ENCODE results near the gene AFDN.

AFDN gene

DNA sequence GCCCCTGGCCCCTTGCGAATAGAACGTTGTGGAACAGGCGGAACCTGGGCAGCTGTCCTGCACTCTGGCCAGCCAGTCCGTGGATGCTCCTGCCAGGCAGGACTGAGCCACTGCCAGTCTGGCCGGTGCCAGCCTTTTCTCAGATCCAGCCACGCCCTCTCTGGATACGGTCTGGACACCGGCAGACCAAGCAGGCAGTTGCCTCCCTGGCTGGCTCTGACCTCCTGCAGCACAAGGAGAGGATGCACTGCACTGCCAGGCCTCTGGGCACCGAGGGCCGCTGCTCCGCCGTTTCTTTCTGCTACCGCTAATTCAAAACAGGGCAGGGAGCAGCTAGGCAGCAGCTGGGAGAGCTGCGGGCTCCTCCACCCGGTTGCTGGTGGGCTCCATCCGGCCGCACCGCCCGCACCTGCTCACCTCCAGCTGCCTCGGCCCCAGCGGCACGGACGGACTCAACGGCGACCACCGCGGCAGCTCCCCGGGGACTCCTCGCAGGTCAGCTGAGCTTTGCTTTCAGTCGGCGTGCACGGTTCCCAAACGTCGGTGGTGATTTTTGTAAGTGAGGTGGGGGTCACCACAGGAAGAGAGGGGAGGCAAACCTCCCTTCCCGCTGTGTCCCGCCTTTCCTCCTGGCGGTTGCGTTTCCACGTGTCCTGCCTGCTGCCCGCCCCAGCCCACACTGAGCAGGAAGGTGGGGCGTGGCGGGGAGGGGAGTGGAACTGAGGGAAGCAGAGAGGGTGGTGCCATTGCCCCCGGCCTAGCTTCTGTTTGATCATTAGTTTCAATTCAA, 30.3 kb upstream of the AFDN start:
- DNase-seq (ENCODE audit: low spot score): no peak

DNA sequence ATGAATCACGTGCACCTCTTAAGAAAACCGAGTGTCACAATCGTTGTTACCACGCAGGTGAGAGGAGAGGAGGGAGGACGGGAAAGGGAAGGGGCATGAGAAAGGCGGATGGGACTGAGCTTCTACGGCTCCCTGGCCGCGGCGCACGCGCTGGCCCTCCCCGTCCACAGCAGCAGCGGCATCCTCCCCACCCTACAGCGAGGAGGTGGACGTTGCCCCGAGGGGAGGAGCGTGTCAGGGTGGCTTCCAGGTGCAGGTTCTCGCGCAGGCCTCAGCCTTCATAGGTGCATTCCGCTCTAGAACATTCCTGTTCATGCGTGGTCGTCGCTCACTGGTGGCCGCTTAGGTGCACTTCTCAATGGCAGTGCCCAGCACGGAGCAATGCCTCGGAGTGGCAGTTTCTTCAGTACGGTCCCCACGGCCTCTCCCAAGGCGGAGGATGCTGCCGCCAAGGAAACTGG, 29.7 kb upstream of the AFDN start:
- DNase-seq (ENCODE audit: low spot score): no peak

- no peak for DNase-seq (ENCODE audit: low spot score)
These were observed 29.0 kb upstream of the AFDN start for GRCh38 chr6:167797476-167798265.

GRCh38 chr6:167798453-167798852, 28.3 kb upstream of the AFDN start:
- DNase-seq (ENCODE audit: low spot score): no peak

DNA sequence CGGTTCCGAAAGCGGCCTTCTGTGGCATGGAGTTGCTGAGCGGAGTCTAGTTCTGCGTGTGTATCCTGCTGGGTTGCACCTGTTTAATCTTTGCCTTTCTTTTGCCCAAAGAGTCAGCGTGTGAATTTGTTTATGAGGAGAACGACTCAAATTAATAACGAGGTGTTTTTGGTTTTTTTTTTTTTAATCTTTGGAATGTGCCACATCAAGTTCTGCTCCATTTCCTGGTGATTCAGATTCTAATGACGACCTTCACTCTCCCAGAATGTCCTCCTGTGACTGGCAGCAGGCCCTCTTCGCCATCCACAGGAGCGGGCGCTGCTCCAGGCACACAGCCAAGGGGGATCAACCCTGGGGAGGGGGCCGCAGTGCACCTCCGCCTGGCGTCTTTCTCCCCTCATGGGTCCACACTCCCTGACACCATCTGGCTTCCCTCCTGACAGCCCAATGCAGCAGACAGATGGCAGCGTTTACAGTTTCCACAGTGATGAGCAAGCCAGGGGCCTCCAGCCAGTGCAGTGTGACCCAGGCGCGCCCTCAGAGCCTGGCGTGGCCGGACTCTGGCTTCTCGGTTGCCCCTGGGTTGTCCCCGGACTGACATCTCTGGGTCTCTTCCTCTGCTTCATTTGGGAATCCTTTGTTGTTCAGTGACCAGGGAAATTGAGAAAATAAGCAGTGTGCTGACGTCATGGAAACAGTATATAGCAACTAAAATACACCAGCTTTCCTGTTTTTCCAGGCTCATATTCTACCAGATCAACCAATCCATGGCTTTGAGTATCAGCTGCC, 27.5 kb upstream of the AFDN start:
- DNase-seq (ENCODE audit: low spot score): no peak

- no peak for DNase-seq (ENCODE audit: low spot score)
These were observed 26.2 kb upstream of the AFDN start for GRCh38 chr6:167800549-167800948.

- no peak for DNase-seq (ENCODE audit: low spot score)
These were observed 25.4 kb upstream of the AFDN start for GRCh38 chr6:167801263-167801662.

- no peak for DNase-seq (ENCODE audit: low spot score)
These were observed 24.4 kb upstream of the AFDN start for GRCh38 chr6:167802339-167802738.

DNA sequence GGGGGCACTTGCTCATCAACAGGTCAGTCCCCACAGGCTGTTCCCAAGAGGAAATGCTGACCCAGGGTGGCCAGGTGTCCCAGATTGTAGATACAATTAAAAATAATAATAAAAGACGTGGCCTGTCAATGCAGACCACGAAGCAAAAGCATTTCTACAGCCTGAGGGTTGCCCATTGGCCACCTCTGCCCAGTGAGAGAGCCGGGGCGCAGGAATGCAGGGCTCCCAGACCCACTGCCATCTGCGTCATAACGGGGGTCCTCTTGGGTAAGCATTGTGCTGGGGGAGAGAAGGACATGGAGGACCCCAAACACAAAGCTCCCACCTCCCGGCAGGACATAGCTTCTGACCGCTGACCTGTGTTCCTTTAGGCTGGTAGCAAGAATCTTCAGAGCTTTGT, 22.9 kb upstream of the AFDN start:
- DNase-seq (ENCODE audit: low spot score): no peak

DNA sequence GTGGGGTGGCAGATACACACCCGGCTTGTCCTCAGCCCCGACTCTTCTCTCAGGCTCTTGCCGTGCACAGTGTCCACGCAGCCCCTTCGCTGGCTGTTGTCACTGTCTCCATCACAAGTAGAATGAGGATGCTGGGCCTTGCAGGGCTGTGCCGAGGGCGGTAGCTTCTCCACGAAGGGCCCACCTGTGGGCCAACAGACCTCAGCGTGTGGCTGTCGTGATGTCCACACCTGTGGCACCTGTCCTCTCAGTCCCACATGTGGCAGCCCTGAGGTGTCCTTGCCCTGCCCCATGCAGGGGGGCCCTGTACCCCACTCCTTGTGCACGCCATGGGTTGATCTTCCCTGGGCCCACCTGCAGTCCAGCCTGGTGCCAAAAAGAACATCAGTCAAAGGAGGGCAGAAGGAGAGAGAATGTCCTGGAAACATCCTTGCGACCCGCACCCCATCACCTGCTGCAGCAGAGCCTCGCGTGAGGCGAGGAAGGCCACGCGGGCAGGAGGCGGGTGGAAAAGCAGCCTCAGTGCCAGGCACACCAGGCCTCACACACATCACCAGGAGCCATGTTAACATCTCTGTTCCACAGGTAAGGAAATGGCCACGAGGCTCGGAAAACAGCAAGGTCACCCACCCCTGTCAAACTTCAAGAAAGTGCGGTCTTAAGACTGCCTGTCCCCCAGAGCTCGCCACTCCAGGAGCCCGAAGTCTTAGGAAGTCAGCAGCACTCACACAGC, 22.3 kb upstream of the AFDN start:
- no peak for DNase-seq (ENCODE audit: low spot score)

DNA sequence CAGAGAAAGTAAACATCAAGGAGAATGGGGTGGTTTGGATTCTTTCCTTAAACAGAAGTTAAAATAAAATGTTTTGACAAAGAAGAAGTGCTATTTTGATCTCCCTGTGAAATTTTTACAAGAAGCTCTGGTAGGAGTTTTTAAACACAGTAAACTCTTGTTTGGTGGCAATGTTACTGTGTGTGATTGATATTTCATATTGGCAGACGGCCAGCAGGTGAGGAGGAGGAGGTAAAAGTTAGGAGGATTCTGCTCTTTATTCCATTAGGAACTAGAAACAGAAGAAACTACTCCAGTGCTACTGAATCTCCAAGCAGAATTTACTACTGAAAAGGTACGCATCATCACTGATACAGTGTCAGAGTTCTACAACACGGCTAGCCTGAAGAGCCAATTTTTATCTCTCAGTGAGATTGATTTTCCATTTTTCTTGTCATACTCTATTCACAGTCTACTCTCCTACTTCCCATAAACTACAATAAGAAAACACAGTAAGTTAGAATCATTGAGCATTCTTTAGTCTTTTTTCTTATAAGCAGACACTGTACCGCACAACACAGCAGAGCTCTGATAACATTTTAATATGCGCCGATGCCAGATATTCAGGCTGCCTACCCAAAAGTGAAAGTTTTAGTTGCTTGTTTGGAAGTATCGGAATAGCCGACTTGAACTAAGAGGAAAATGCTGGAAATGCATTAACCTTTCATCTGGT, 21.2 kb upstream of the AFDN start:
- DNase-seq (ENCODE audit: low spot score): no peak

DNA sequence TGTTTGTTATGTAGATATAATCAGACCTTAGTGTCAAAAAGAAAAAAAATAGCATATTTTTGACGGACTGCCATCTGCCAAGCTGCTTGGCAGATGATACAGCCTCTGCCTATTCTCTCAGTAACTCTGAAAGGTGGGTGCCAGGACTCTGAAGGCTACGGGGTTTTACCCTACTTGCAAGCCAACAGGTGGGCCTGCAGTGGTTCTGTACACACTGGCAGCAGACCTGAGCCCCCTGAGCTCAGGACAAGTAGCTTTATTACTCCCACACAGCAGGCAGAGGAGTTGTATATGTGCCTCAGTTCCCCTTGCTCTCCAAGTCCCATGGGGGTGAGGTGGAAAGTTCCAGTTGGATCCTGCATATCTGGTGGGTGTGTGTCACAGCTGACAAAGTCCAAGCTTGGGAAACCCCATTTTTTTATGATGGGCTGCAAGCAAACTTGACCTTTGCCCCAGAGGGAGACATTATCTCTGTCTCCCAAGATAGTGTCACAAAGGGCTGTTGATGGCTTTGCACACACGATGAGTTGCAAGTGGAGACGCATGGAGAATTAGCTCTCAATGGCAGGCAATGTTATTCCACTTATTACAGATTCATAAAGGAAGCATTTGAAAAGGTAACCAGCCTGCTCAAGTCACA, 20.5 kb upstream of the AFDN start:
- no peak for DNase-seq (ENCODE audit: low spot score)

DNA sequence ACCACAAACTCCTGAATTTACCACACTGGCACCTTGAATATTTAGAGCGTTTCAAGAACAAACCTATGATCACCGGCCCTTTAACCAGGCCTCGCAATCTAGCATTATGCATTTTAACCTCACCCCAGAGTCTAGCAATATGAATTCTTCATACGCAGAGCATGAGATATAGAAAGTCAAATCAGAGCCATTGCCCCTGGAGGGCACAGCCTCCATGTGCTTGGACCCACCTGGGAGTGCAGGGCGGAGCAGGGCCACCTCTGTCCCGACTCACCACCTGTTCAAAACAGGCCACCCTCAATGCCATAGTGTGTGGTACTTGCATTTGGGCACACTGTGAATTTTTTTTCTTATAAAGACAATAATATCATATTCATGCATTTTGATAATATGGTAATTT, 19.5 kb upstream of the AFDN start:
- DNase-seq (ENCODE audit: low spot score): no peak

- no peak for DNase-seq (ENCODE audit: low spot score)
These were observed 19.0 kb upstream of the AFDN start for GRCh38 chr6:167807756-167808155.

- DNase-seq (ENCODE audit: low spot score): no peak
These were observed 15.7 kb upstream of the AFDN start for GRCh38 chr6:167811040-167811439.

DNA sequence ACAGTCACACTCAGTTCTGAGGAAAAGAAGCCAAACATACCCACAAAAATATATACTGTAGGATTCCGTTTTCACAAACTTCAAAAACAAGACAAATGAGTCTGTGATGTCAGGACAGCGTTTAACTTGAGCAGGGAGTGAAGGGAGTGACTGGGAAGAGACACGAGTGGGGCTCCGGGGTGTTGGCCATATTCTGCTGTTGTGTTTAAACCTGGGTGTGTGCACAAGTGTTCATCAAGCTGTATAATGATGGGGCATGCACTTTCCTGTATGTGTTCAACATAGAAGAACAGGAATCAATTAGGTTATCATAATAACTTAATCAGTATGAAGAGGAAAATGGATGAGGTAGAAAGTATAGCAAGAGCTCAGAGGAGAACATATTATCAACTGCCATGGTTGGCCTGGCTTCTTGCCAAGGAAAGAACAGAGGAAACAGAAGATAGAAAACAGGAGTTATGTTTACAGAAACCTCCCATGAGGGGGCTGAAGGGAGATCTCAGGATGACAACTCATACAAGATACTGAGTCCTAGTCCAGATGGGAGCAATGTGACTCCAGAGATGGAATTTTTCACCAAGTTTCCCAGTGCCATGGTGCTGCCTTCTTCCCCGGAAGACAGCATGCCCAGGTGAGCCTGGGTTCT, 15.1 kb upstream of the AFDN start:
- DNase-seq (ENCODE audit: low spot score): no peak

DNA sequence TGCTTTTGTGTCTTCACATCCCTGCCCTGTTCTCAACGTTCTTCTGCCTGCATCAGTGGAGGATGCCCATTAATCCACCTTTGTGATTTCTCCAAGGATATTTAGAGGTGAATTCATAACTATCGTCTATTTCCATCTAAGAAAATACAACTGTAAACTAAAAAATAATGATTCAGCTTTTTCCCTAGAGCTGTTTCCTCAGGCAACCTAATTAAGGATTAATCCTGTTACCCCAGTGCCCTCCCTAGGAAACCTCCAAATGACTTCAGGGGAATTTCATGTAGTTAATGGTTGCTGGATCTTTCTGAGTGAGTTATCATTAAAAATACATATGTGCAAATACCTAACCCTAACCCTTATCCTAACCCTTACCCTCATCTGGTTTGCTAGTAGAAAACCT, 14.6 kb upstream of the AFDN start:
- DNase-seq (ENCODE audit: low spot score): no peak

DNA sequence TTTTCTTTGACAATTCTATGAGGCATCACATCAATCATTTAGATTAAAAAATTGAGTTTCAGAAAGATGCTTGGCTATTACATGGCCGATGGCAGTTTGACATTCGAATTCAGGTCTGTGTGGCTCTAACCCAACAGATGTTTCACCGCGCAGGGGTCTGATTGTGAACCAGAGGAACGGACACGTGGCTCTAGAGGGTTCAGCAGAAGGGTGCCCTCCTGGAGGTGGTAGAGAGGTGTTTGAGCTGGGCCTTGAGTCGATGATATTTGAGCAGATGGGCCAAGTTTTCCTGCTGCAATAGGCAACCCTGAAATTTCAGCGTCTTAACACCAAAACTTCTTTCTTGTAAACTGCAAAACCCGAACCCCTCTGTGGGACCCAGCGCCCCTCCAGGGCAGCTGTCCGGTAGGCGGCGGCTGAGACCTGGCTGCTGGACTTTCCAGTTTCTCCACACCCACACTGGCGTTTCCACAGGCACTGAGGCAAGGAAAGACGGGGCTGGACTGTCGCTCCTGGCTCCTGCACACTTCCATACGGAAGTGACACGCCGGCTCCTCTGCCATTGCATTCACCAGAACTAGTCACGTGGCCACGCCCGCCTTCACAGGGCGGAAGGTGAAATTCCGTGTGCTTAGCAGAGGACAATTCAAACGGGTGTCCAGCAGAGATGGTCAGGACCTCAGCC, 11.3 kb upstream of the AFDN start:
- DNase-seq (ENCODE audit: low spot score): no peak

- no peak for DNase-seq (ENCODE audit: low spot score)
These were observed 9.7 kb upstream of the AFDN start for GRCh38 chr6:167817016-167817415.

DNA sequence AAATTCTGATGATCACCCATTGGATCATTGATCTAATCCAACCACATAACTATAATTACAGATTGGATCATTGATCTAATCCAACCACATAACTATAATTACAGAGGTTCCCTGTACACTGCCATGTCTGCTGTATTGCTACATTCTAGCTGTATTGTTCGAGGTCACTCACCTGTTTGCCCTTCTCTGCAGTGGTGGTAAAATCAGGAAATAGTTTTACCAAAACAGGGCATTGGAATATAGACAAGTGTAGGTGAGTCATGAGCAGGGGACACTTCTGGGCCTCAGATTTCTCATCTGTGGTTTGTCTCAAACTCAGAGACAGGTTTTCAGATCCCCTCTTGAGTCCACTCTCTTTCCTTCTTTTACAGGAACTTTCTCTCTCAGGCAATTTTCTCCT, 9.0 kb upstream of the AFDN start:
- DNase-seq (ENCODE audit: low spot score): no peak

Data from CD4-positive, alpha-beta T cell treated with Interleukin-2 at 100 ng/mL for 4 hours (primary cell).